Endodermal cell (in vitro differentiated cells): Measurements from ENCODE around the gene TRIM32. TPM values are rescaled to one million over a fixed set of nuclear protein-coding genes. Genes with fewer than 3 reads are reported as not detected.

Experiments used
- DNase-seq: peaks from one replicate; pipeline ENCODE4 v3.0.0-alpha.2; 2017
- H3K27ac ChIP-seq: 2 replicates; pipeline ENCODE4 v1.5.1; 2013; ENCODE audit warnings: mild to moderate bottlenecking, low read depth, low read length, moderate library complexity
- H3K27me3 ChIP-seq: 2 replicates; pipeline ENCODE4 v1.6.1; 2013; ENCODE audit warnings: mild to moderate bottlenecking, low read length, moderate library complexity; ENCODE audit not compliant: insufficient read depth, control insufficient read depth, poor library complexity, severe bottlenecking
- H3K36me3 ChIP-seq: 2 replicates; pipeline ENCODE4 v1.7.0; 2013; ENCODE audit warnings: mild to moderate bottlenecking, low read length, moderate library complexity; ENCODE audit not compliant: control insufficient read depth, insufficient read depth
- H3K4me1 ChIP-seq: one replicate; pipeline ENCODE4 v1.7.0; 2013; ENCODE audit warnings: low read length; ENCODE audit not compliant: control insufficient read depth, insufficient read depth
- H3K4me3 ChIP-seq: 2 replicates; pipeline ENCODE4 v1.5.1; 2013; ENCODE audit warnings: mild to moderate bottlenecking, low read length, moderate library complexity
- H3K9ac ChIP-seq: 2 replicates; pipeline ENCODE4 v1.6.1; 2013; ENCODE audit warnings: mild to moderate bottlenecking, low read length, moderate library complexity; ENCODE audit not compliant: poor library complexity, severe bottlenecking; ENCODE audit errors: extremely low read depth
- H3K9me3 ChIP-seq: 2 replicates; pipeline ENCODE4 v1.6.1; 2013; ENCODE audit warnings: mild to moderate bottlenecking, low read length, moderate library complexity; ENCODE audit not compliant: control insufficient read depth
- H3K27ac Mint-ChIP-seq: 2 replicates; pipeline ENCODE4 v1.8.0; 2020; ENCODE audit warnings: mixed read lengths
- H3K27me3 Mint-ChIP-seq: 2 replicates; pipeline ENCODE4 v1.8.0; 2021; ENCODE audit warnings: mild to moderate bottlenecking, mixed read lengths; ENCODE audit not compliant: insufficient read depth
- H3K36me3 Mint-ChIP-seq: 2 replicates; pipeline ENCODE4 v1.8.0; 2020; ENCODE audit warnings: low read depth, mixed read lengths
- H3K4me1 Mint-ChIP-seq: 2 replicates; pipeline ENCODE4 v1.8.0; 2020; ENCODE audit warnings: mixed read lengths
- H3K4me3 Mint-ChIP-seq: 2 replicates; pipeline ENCODE4 v1.8.0; 2020; ENCODE audit warnings: mild to moderate bottlenecking, moderate library complexity, mixed read lengths
- H3K9me3 Mint-ChIP-seq: 2 replicates; pipeline ENCODE4 v1.8.0; 2020; ENCODE audit warnings: mild to moderate bottlenecking, mixed read lengths
- WGBS, 2 experiments: methylation state at CpG; one replicate each; pipeline versions ENCODE4 v1.1.5 to v1.1.7; 2013; ENCODE audit warnings: missing lambda C conversion rate in 2 of 2, mixed read lengths in 1 of 2; ENCODE audit not compliant: insufficient coverage in 1 of 2, insufficient read length in 1 of 2; 5-methylcytosine and 5-hydroxymethylcytosine counted together
- total RNA-seq, 2 donors: library from RNA; stranded (reverse); fragmentation: NEBNext Ultra II Directional in 1 of 2; extraction: Animal tissue kit (Norgen Biotek cat#: 25700) in 1 of 2; gene quantifications; 2 replicates in 1 of 2; 3 replicates in 1 of 2; pipeline ENCODE4 v1.2.1, GENCODE V29; 2021
- TF ChIP-seq, protein P1 (sequence below): fragments of 200-600 bp; sonication (generic); conservative IDR thresholded peaks from 2 replicates; pipeline ENCODE4 v1.5.0; 2021; ENCODE audit warnings: antibody characterized with exemption, mild to moderate bottlenecking

TRIM32 gene
- total RNA-seq, 2 donors from 2014 or later: 28.0 to 31.3 TPM

DNA sequence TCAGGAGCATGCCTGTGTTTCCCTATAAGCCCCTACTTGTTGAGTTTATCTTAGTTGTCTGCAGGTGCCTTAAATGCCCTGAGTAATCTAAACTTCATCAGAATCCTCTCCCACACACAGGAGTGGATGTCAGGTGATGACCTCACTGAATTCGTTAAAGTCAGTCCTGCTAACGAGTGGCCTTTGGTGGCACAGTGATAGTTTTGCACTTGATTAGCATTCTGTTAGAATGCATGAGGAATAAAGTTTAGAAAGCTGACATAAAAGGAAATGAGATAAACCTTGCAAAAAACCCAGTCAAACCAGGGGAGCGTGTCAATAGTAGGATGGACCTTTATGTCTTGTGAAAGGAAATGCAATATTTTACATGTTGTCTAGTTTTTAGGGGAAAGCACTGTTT, 4.5 kb downstream of the TRIM32 start:
- WGBS, 2 experiments: 89 to 100% methylated on average over 2 to 3 of the region's 3 CpGs
- DNase-seq: no peak
- no peaks in the 10 kb centered on the region for H3K9me3 ChIP-seq
- no peak overlapping the region for H3K27ac ChIP-seq
- H3K4me3 ChIP-seq: peak overlapping the region; percentile 13
- peaks cover 12% of the 10 kb centered on the region for H3K36me3 Mint-ChIP-seq
- H3K4me1 ChIP-seq: no peaks in the 10 kb centered on the region
- H3K27ac Mint-ChIP-seq: no peak overlapping the region
- H3K27me3 Mint-ChIP-seq: no peaks in the 10 kb centered on the region
- peaks cover 47% of the 10 kb centered on the region for H3K36me3 ChIP-seq
- peaks cover 31% of the 10 kb centered on the region for H3K4me1 Mint-ChIP-seq
- H3K9ac ChIP-seq: no peak overlapping the region
- TF ChIP-seq, protein P1, sequence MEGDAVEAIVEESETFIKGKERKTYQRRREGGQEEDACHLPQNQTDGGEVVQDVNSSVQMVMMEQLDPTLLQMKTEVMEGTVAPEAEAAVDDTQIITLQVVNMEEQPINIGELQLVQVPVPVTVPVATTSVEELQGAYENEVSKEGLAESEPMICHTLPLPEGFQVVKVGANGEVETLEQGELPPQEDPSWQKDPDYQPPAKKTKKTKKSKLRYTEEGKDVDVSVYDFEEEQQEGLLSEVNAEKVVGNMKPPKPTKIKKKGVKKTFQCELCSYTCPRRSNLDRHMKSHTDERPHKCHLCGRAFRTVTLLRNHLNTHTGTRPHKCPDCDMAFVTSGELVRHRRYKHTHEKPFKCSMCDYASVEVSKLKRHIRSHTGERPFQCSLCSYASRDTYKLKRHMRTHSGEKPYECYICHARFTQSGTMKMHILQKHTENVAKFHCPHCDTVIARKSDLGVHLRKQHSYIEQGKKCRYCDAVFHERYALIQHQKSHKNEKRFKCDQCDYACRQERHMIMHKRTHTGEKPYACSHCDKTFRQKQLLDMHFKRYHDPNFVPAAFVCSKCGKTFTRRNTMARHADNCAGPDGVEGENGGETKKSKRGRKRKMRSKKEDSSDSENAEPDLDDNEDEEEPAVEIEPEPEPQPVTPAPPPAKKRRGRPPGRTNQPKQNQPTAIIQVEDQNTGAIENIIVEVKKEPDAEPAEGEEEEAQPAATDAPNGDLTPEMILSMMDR: no peak
- no peak overlapping the region for H3K4me3 Mint-ChIP-seq
- no peaks in the 10 kb centered on the region for H3K9me3 Mint-ChIP-seq
- no peaks in the 10 kb centered on the region for H3K27me3 ChIP-seq

- no peaks in the 10 kb centered on the region for H3K27me3 ChIP-seq
- Mint-ChIP-seq H3K4me1 (peaks cover 28% of the 10 kb centered on the region), H3K4me3 (no peak overlapping the region), H3K36me3 (peaks cover 15% of the 10 kb centered on the region), H3K27ac (no peak overlapping the region), H3K27me3 (no peaks in the 10 kb centered on the region), H3K9me3 (no peaks in the 10 kb centered on the region)
- no peak overlapping the region for H3K9ac ChIP-seq
- no peaks in the 10 kb centered on the region for H3K4me1 ChIP-seq
- no peak overlapping the region for H3K4me3 ChIP-seq
- 78 to 91% methylated on average over 1 to 2 of the region's 2 CpGs for WGBS, 2 experiments
- peaks cover 57% of the 10 kb centered on the region for H3K36me3 ChIP-seq
- no peaks in the 10 kb centered on the region for H3K9me3 ChIP-seq
- no peak overlapping the region for H3K27ac ChIP-seq
- DNase-seq: no peak
- TF ChIP-seq, protein P1: no peak
Observed at GRCh38 chr9:116692616-116693015, 5.5 kb downstream of the TRIM32 start.

- Histone ChIP-seq H3K4me3 (no peak overlapping the region), H3K27me3 (no peaks in the 10 kb centered on the region), H3K9me3 (no peaks in the 10 kb centered on the region), H3K36me3 (peaks cover 63% of the 10 kb centered on the region), H3K27ac (no peak overlapping the region), H3K4me1 (no peaks in the 10 kb centered on the region), H3K9ac (no peak overlapping the region)
- Mint-ChIP-seq H3K36me3 (peaks cover 21% of the 10 kb centered on the region), H3K4me1 (peaks cover 22% of the 10 kb centered on the region), H3K4me3 (no peak overlapping the region), H3K9me3 (no peaks in the 10 kb centered on the region), H3K27ac (no peak overlapping the region), H3K27me3 (no peaks in the 10 kb centered on the region)
- 94 to 100% methylated on average over 1 to 2 of the region's 2 CpGs for WGBS, 2 experiments
- TF ChIP-seq, protein P1: no peak
- no peak for DNase-seq
Observed at GRCh38 chr9:116693233-116693731, 6.2 kb downstream of the TRIM32 start.
